NOMO-1 (cell line): ENCODE results near the gene RNF220.
A peak's percentile ranks its signal among the peaks of the same experiment; 100 is the strongest.

Experiments
- DNase-seq, 2 experiments: peaks; one replicate each; lab custom pipeline; 2025; ENCODE audit not compliant: unreplicated experiment in 2 of 2; lab: John Stamatoyannopoulos, UW

The RNF220 gene

GRCh38 chr1:44406737-44407429 is 1.8 kb downstream of the RNF220 start:
- DNase-seq, result no peak

GRCh38 chr1:44407430-44408211 is 2.6 kb downstream of the RNF220 start:
- peak in 1 of 2 experiments; percentile 38 for DNase-seq

DNA sequence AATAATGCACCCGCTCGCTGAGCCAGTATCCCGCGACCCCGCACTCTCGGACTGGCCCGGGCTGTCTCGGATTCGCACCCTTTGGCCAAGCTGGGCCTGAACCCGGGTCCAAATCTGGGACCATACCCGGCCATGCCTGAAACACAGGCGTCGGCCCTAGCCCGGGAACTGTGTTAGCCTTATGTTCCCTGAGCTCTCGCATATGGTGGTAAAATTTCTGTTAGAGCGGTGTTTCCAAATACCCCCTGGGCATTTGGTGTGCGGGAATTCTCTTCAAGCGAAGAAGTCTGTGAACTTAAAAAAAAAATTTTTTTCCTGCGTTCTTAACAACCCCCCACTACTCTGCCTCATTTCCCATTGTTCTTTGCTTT is 3.1 kb downstream of the RNF220 start:
- peak in 1 of 2 experiments; percentile 70 for DNase-seq

GRCh38 chr1:44408632-44409602 is 3.9 kb downstream of the RNF220 start:
- DNase-seq, result peak; percentile 79 to 84

GRCh38 chr1:44409757-44410156 is 4.7 kb downstream of the RNF220 start:
- peak in 1 of 2 experiments; percentile 27 for DNase-seq

DNA sequence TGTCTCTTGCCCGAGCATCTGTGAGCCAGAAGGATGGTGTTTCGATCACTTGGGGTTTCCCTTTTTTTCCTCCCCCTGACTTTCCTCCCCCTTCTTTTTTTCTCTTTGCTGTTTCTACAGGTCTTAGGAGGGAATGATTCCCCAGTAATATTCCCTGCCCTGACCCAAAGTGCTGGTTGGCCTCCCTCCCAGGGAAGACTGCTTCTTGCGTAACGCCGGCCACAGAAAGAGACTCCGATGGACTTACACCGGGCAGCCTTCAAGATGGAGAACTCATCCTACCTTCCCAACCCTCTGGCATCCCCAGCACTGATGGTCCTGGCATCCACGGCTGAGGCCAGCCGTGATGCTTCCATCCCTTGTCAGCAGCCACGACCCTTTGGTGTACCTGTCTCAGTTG is 6.8 kb downstream of the RNF220 start:
- DNase-seq, result peak in 1 of 2 experiments; percentile 29

GRCh38 chr1:44412601-44413000 is 7.5 kb downstream of the RNF220 start:
- peak; percentile 60 to 72 for DNase-seq

DNA sequence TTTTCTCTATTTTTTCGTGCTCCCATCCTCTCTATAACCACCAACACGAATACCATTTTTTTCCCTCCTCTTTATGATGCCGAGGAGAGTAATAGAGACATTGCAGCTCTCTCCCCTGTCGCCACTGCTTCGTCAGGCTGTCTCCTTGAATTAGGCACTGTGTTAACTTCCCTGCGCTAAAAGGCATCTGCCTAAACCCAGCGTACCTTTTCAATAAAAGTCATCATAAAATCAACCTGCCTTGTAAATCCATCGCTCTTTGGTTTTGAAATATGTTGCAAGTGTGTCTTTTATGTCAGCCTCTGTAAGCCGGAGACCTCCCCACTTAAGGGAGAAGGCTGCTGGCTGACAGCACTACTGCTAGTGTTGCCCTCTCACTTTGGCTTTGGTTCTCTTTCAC is 8.7 kb downstream of the RNF220 start:
- peak in 1 of 2 experiments; percentile 56 for DNase-seq

GRCh38 chr1:44415013-44415412 is 10.0 kb downstream of the RNF220 start:
- DNase-seq, result no peak

DNA sequence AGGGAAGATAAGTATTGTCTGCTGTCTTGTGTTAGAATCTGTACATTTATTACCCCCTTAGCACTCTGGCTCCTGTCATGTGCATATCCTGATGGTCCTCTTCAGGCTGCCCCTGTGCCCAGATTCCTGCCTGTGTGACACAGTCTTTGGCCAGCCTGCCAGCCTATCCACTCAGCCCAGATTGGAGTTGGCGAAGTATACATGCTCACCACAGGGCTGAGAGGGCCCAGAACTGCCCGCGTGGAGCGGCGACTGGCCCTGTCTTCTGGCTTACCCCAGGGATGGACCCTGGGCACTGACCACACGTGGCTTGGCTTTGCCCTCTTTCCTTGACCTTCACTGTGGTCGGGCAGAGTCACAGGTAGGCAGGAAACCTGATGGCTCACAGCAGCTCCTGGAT is 11.4 kb downstream of the RNF220 start:
- DNase-seq, result no peak

- DNase-seq, result peak; percentile 73 to 75
These were observed 12.4 kb downstream of the RNF220 start for GRCh38 chr1:44417351-44418021.

DNA sequence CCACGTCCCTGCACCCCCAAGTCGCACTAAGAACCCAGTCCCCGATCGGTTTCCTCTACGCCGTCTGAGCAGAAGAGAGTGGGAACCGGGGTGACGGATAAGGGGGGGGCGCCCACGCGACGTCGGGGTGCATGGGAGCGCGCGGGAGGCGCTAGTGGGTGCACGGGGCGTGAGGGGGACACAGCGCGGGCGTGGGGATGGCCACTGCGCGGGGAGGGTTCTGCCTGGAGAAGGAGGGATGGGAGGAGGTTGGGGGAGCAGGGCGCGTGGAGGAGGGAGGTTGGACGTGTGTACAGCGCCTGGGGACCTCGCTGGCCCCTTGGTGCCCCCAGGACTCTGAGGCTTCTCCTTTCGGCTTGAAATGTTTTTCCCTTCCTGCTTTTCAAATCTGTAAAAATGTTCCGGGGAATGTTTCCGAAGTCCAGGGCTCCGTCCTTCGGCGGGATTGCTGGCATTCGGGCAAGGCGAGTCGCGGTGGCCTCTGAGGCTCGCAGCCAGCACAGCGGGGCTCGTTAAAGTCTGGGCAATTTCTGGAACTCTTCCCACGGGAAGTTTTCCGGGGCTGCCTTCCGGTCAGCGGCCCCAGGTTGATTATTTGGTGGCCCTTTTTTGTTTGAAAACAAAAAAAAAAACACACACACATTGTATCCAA is 13.1 kb downstream of the RNF220 start:
- peak in 1 of 2 experiments; percentile 54 for DNase-seq

DNA sequence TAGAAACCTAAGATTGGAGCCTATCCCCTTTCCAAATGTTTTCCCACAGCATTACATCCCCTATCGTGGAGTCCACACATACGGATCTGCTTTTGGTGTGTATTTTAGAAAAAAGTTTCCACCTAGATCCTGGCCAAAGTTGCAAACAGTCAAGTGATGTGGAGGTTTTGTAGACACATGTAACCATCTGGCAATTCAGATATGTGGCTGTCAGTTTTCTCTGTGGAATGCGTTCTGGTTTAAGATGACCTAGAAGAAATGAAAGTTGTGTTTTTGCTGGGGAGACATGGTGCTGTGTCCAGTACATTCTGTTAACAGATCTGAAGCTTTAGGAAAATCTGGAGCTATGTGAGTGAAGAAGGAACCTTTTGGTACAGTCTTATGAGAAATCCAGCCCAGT is 14.8 kb downstream of the RNF220 start:
- DNase-seq, result no peak

DNA sequence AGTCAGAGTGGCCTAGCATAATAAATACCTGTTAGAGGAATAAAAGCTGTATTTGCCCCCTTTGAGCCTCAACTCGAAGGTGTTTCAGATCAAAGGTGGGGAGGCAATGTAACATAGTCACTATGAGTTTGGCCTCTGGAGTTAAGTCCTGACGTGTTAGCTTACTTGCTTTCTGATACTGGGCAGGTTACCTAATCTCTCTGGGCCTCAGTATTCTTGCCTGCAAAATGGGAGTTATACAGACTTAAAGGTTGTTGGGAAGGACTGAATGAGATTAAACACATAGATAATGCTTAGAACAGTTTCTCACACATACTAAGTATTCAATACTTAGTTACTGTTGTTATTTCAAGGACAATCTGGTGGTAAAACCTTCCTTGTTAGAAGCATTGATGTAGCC is 15.5 kb downstream of the RNF220 start:
- DNase-seq, result no peak

GRCh38 chr1:44421446-44421884 is 16.4 kb downstream of the RNF220 start:
- peak in 1 of 2 experiments; percentile 38 for DNase-seq

GRCh38 chr1:44422161-44422560 is 17.1 kb downstream of the RNF220 start:
- DNase-seq, result peak; percentile 28 to 35

GRCh38 chr1:44423591-44424537 is 18.8 kb downstream of the RNF220 start:
- peak; percentile 31 to 66 for DNase-seq

DNA sequence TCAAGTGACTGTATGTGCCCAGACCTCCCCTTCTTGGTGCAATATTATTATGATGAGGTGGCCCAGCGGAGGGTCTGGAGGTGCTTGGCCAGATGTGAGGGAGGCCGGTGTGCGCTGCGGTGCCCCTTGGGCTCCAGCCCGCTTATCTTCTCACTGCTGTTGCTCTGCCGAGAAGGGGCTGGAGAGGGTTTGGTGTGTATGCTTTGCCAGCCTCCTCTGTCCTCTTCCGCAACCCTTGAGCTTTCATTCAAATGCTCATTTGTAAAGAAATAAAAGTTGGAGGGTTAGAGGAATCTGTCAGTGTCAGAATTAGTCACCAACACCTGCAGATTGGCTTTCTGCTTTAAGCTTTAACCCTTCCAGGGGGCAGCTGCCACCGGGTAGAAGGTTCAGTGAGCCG is 19.7 kb downstream of the RNF220 start:
- no peak for DNase-seq
